Activated T-helper 2 cell treated with anti-CD3 and anti-CD28 coated beads, Interferon-gamma antibody, Interleukin-2, Interleukin-4, amounts not matched to agents 10 μg/mL and 5 μg/mL and 100 μg/mL, durations not matched to agents 14 hours and 24 hours and 36 hours (primary cell): ENCODE data around the gene PPFIBP2. TPM values are rescaled to one million over a fixed set of nuclear protein-coding genes. Genes with fewer than 3 reads are reported as not detected.

Source experiments
- DNase-seq: peaks from one replicate; pipeline ENCODE4 v3.0.0; 2021; ENCODE audit warnings: low spot score
- H3K27ac Mint-ChIP-seq: one replicate; pipeline ENCODE4 v1.8.0; 2021; ENCODE audit warnings: mixed read lengths
- H3K27me3 Mint-ChIP-seq: one replicate; pipeline ENCODE4 v1.8.0; 2021; ENCODE audit warnings: low read depth, mixed read lengths
- H3K36me3 Mint-ChIP-seq: one replicate; pipeline ENCODE4 v1.8.0; 2021; ENCODE audit warnings: low read depth, mixed read lengths
- H3K4me1 Mint-ChIP-seq: one replicate; pipeline ENCODE4 v1.8.0; 2021; ENCODE audit warnings: low read depth, mixed read lengths
- H3K4me3 Mint-ChIP-seq: one replicate; pipeline ENCODE4 v1.8.0; 2021; ENCODE audit warnings: low read depth, mild to moderate bottlenecking, moderate library complexity, mixed read lengths
- H3K9me3 Mint-ChIP-seq: one replicate; pipeline ENCODE4 v1.8.0; 2021; ENCODE audit warnings: mixed read lengths
- intact Hi-C: fragments of 100-400 bp; cut with micrococcal nuclease; formaldehyde crosslinking; loops from one replicate; pipeline ENCODE4 v1.15.1; 2023
- total RNA-seq: library from RNA; stranded (reverse); gene quantifications from 2 replicates; pipeline ENCODE4 v1.2.3, GENCODE V29; 2022

PPFIBP2 gene
- total RNA-seq, 1 donor from 2014 or later = 1.1 TPM

GRCh38 chr11:7552666-7553065 is 38.9 kb downstream of the PPFIBP2 start:
- intact Hi-C loops = no loop called here
- no peak overlapping the region for H3K4me3 Mint-ChIP-seq
- H3K4me1 Mint-ChIP-seq = no peaks in the 10 kb centered on the region
- no peak overlapping the region for H3K27ac Mint-ChIP-seq
- no peaks in the 10 kb centered on the region for H3K36me3 Mint-ChIP-seq
- H3K9me3 Mint-ChIP-seq = no peaks in the 10 kb centered on the region
- no peak for DNase-seq
- H3K27me3 Mint-ChIP-seq = peaks cover 18% of the 10 kb centered on the region

DNA sequence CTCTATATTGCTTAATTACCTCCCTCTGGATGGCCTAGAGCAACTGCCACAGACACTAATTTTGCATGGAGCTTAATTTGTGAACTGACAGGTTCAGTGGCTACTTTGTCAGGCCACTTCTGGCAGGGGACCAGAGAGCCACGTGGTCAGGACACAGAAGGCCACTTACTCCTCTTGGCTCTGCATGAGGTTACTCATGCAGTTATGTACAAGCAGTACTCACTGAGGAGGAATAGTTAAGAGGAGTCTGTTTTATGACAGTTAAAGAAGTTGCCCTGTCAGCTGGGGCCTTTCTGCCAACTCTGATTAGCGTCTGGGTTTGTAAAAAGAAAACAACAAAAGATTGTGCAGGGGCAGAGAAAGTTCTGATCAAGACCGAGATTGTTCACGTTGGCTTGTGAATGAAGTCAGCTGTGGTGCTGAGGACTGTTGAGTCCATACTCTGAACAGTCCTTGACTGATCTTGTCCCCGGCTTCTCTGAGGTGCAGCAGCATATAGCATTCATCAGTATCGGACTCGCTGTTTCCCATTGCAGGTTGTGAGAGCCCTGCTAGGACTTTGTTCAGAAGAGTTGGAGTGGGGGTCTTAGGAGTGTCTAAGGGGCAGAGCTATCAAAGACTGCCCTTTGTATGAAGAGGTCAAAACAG is 41.4 kb downstream of the PPFIBP2 start:
- peaks cover 18% of the 10 kb centered on the region for H3K27me3 Mint-ChIP-seq
- H3K27ac Mint-ChIP-seq = no peak overlapping the region
- H3K36me3 Mint-ChIP-seq = no peaks in the 10 kb centered on the region
- no peaks in the 10 kb centered on the region for H3K4me1 Mint-ChIP-seq
- no peak for DNase-seq
- H3K4me3 Mint-ChIP-seq = no peak overlapping the region
- intact Hi-C loops = no loop called here
- no peaks in the 10 kb centered on the region for H3K9me3 Mint-ChIP-seq

DNA sequence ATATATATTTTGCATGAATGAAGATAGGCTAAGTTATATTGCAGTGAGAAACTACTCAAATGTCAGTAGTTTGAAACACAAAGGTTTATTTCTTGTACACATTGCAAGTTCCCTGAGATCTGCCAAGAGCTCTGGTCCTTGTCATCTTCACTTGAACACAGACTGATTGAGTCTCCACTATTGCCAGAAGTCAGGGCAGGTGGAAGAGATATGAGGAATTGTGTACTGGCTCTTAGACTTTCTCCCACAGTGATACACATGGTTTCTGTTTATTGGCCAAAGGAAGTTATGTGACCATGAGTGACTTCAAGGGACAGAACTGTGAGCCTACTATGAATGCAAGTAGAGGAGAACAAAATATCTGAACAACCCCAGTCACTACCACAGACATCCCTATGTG is 44.2 kb downstream of the PPFIBP2 start:
- H3K27me3 Mint-ChIP-seq = peaks cover 16% of the 10 kb centered on the region
- DNase-seq = no peak
- H3K36me3 Mint-ChIP-seq = no peaks in the 10 kb centered on the region
- H3K4me3 Mint-ChIP-seq = no peak overlapping the region
- H3K27ac Mint-ChIP-seq = no peak overlapping the region
- no peaks in the 10 kb centered on the region for H3K4me1 Mint-ChIP-seq
- no peaks in the 10 kb centered on the region for H3K9me3 Mint-ChIP-seq
- intact Hi-C loops = no loop called here

- peaks cover 7% of the 10 kb centered on the region for H3K27me3 Mint-ChIP-seq
- H3K27ac Mint-ChIP-seq = no peak overlapping the region
- H3K9me3 Mint-ChIP-seq = no peaks in the 10 kb centered on the region
- no peak for DNase-seq
- H3K4me1 Mint-ChIP-seq = no peaks in the 10 kb centered on the region
- no peaks in the 10 kb centered on the region for H3K36me3 Mint-ChIP-seq
- no peak overlapping the region for H3K4me3 Mint-ChIP-seq
- intact Hi-C loops = no loop called here
Measured at GRCh38 chr11:7559398-7560283, 45.8 kb downstream of the PPFIBP2 start.

GRCh38 chr11:7561562-7561961 is 47.8 kb downstream of the PPFIBP2 start:
- intact Hi-C loops = no loop called here
- no peaks in the 10 kb centered on the region for H3K4me1 Mint-ChIP-seq
- H3K27me3 Mint-ChIP-seq = peaks cover 5% of the 10 kb centered on the region
- no peak overlapping the region for H3K4me3 Mint-ChIP-seq
- H3K36me3 Mint-ChIP-seq = no peaks in the 10 kb centered on the region
- DNase-seq = no peak
- no peaks in the 10 kb centered on the region for H3K9me3 Mint-ChIP-seq
- H3K27ac Mint-ChIP-seq = no peak overlapping the region

DNA sequence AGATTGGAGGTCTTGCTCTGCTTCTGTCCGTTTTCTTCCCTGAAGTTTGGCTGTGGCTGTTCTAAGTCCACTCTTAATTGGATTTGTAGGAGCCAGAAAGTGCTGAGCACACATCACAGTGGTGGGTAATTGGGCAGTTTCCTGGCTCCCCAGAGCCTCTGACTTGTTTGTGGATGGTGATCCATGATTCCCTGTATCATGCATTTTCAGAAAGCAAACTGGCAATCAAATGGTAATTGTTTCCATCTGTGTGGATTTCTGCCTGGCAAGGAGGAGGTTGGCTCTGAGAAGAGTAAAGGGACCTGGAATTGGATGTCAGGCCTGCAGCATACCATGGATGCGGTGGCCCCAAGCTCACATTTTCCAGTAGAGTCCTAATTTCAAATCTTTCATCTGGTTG is 49.5 kb downstream of the PPFIBP2 start:
- Mint-ChIP-seq H3K27ac (no peak overlapping the region), H3K36me3 (no peaks in the 10 kb centered on the region), H3K27me3 (peaks cover 3% of the 10 kb centered on the region), H3K4me3 (no peak overlapping the region), H3K4me1 (no peaks in the 10 kb centered on the region), H3K9me3 (no peaks in the 10 kb centered on the region)
- intact Hi-C loops = no loop called here
- no peak for DNase-seq

- DNase-seq = no peak
- no peaks in the 10 kb centered on the region for H3K4me1 Mint-ChIP-seq
- intact Hi-C loops = no loop called here
Measured at GRCh38 chr11:7564803-7565202, 51.0 kb downstream of the PPFIBP2 start.

GRCh38 chr11:7567311-7567710 is 53.5 kb downstream of the PPFIBP2 start:
- no peaks in the 10 kb centered on the region for H3K36me3 Mint-ChIP-seq
- H3K27me3 Mint-ChIP-seq = peaks cover 6% of the 10 kb centered on the region
- H3K4me1 Mint-ChIP-seq = no peaks in the 10 kb centered on the region
- intact Hi-C loops = no loop called here
- H3K4me3 Mint-ChIP-seq = no peak overlapping the region
- H3K9me3 Mint-ChIP-seq = no peaks in the 10 kb centered on the region
- H3K27ac Mint-ChIP-seq = no peak overlapping the region
- DNase-seq = no peak

More at GRCh38 chr11:7564803-7565202, 51.0 kb downstream of the PPFIBP2 start:
- no peak overlapping the region for H3K4me3 Mint-ChIP-seq
- peaks cover 3% of the 10 kb centered on the region for H3K27me3 Mint-ChIP-seq
- H3K27ac Mint-ChIP-seq = no peak overlapping the region
- no peaks in the 10 kb centered on the region for H3K36me3 Mint-ChIP-seq
- no peaks in the 10 kb centered on the region for H3K9me3 Mint-ChIP-seq

- H3K4me3 Mint-ChIP-seq = no peak overlapping the region
- H3K27me3 Mint-ChIP-seq = peaks cover 10% of the 10 kb centered on the region
- DNase-seq = no peak
- no peaks in the 10 kb centered on the region for H3K36me3 Mint-ChIP-seq
- intact Hi-C loops = no loop called here
- H3K9me3 Mint-ChIP-seq = no peaks in the 10 kb centered on the region
- H3K4me1 Mint-ChIP-seq = no peaks in the 10 kb centered on the region
- no peak overlapping the region for H3K27ac Mint-ChIP-seq
Measured at GRCh38 chr11:7569044-7569443, 55.2 kb downstream of the PPFIBP2 start.

- Mint-ChIP-seq H3K36me3 (no peaks in the 10 kb centered on the region), H3K4me1 (no peaks in the 10 kb centered on the region), H3K27ac (no peak overlapping the region), H3K4me3 (no peak overlapping the region), H3K9me3 (no peaks in the 10 kb centered on the region), H3K27me3 (peaks cover 15% of the 10 kb centered on the region)
- intact Hi-C loops = loop anchor here (2.0 kb wide), 1 partner anchor 125 kb away; no protein-coding TSS in a partner anchor
- DNase-seq = no peak
Measured at GRCh38 chr11:7570241-7570640, 56.4 kb downstream of the PPFIBP2 start.

GRCh38 chr11:7570938-7571521 is 57.2 kb downstream of the PPFIBP2 start:
- no peak overlapping the region for H3K27ac Mint-ChIP-seq
- no peaks in the 10 kb centered on the region for H3K36me3 Mint-ChIP-seq
- H3K9me3 Mint-ChIP-seq = no peaks in the 10 kb centered on the region
- H3K4me3 Mint-ChIP-seq = no peak overlapping the region
- H3K27me3 Mint-ChIP-seq = peaks cover 21% of the 10 kb centered on the region
- no peak for DNase-seq
- peaks cover 2% of the 10 kb centered on the region for H3K4me1 Mint-ChIP-seq
- intact Hi-C loops = loop anchor here (2.0 kb wide), 1 partner anchor 124 kb away; no protein-coding TSS in a partner anchor

GRCh38 chr11:7571640-7572000 is 57.8 kb downstream of the PPFIBP2 start:
- Mint-ChIP-seq H3K36me3 (no peaks in the 10 kb centered on the region), H3K9me3 (no peaks in the 10 kb centered on the region), H3K4me1 (peaks cover 4% of the 10 kb centered on the region), H3K4me3 (no peak overlapping the region), H3K27ac (no peak overlapping the region), H3K27me3 (peaks cover 21% of the 10 kb centered on the region)
- intact Hi-C loops = loop anchor here (2.0 kb wide), 1 partner anchor 123 kb away; no protein-coding TSS in a partner anchor
- no peak for DNase-seq
